SK-N-SH treated with all-trans-retinoic acid at 6 μM for 48 hours (cell line): Measurements from ENCODE around the gene LRP5.

ENCODE experiments used
- ATAC-seq: fragments of 200-7000 bp; cut with Tn5 transposase; 3 replicates; pipeline ENCODE4 v1.9.1; 2020; ENCODE audit warnings: mild to moderate bottlenecking, moderate library complexity
- ARNTL ChIP-seq: fragments of 450-650 bp; formaldehyde crosslinking; IDR thresholded peaks from 2 replicates; pipeline ENCODE4 v1.5.0; 2020; ENCODE audit warnings: low read depth, mild to moderate bottlenecking, moderate library complexity, borderline replicate concordance
- BACH2 ChIP-seq: fragments of 250-450 bp; sonication (Bioruptor Pico); IDR thresholded peaks from 2 replicates; pipeline ENCODE4 v1.9.0; 2021; ENCODE audit warnings: mild to moderate bottlenecking, borderline replicate concordance
- CSDC2 ChIP-seq: fragments of 250-450 bp; sonication (Bioruptor Pico); IDR thresholded peaks from 2 replicates; pipeline ENCODE4 v1.5.0; 2020; ENCODE audit warnings: mild to moderate bottlenecking, moderate library complexity
- CSRNP3 ChIP-seq: fragments of 250-450 bp; sonication (Bioruptor Pico); IDR thresholded peaks from 2 replicates; pipeline ENCODE4 v1.5.1; 2021; ENCODE audit warnings: mild to moderate bottlenecking, moderate library complexity
- ESRRG ChIP-seq: fragments of 250-450 bp; sonication (Bioruptor Pico); IDR thresholded peaks from 2 replicates; pipeline ENCODE4 v1.6.1; 2021; ENCODE audit warnings: mild to moderate bottlenecking
- GLIS3 ChIP-seq: fragments of 250-450 bp; sonication (Bioruptor Pico); IDR thresholded peaks from 2 replicates; pipeline ENCODE4 v1.5.0; 2020; ENCODE audit warnings: mild to moderate bottlenecking, moderate library complexity
- ISL1 ChIP-seq: fragments of 250-450 bp; sonication (Bioruptor Pico); IDR thresholded peaks from 2 replicates; pipeline ENCODE4 v2.1.2; 2022; ENCODE audit warnings: mild to moderate bottlenecking, moderate library complexity
- PATZ1 ChIP-seq: fragments of 250-450 bp; sonication (Bioruptor Pico); IDR thresholded peaks from 2 replicates; pipeline ENCODE4 v1.8.0; 2020; ENCODE audit warnings: mild to moderate bottlenecking, moderate library complexity, borderline replicate concordance
- PPARA ChIP-seq: fragments of 250-450 bp; sonication (Bioruptor Pico); IDR thresholded peaks from 2 replicates; pipeline ENCODE4 v1.5.0; 2020; ENCODE audit warnings: mild to moderate bottlenecking, borderline replicate concordance
- RARB ChIP-seq: fragments of 250-450 bp; sonication (Bioruptor Pico); IDR thresholded peaks from 2 replicates; pipeline ENCODE4 v1.8.0; 2021; ENCODE audit warnings: mild to moderate bottlenecking, moderate library complexity
- SNAI2 ChIP-seq: fragments of 250-450 bp; sonication (Bioruptor Pico); IDR thresholded peaks from 2 replicates; pipeline ENCODE4 v1.5.0; 2020; ENCODE audit warnings: mild to moderate bottlenecking, moderate library complexity
- TCF4 ChIP-seq: fragments of 250-450 bp; sonication (Bioruptor Pico); IDR thresholded peaks from 2 replicates; pipeline ENCODE4 v1.8.0; 2021; ENCODE audit warnings: mild to moderate bottlenecking, moderate library complexity, borderline replicate concordance
- TOX ChIP-seq: fragments of 250-450 bp; sonication (Bioruptor Pico); IDR thresholded peaks from 2 replicates; pipeline ENCODE4 v1.8.0; 2021; ENCODE audit warnings: mild to moderate bottlenecking, moderate library complexity, borderline replicate concordance
- TSHZ2 ChIP-seq: fragments of 250-450 bp; sonication (Bioruptor Pico); IDR thresholded peaks from 2 replicates; pipeline ENCODE4 v1.5.0; 2020; ENCODE audit warnings: mild to moderate bottlenecking, moderate library complexity
- ZC3H10 ChIP-seq: fragments of 250-450 bp; sonication (Bioruptor Pico); IDR thresholded peaks from 2 replicates; pipeline ENCODE4 v1.5.1; 2021; ENCODE audit warnings: mild to moderate bottlenecking, moderate library complexity
- ZFP3 ChIP-seq: fragments of 250-450 bp; sonication (Bioruptor Pico); IDR thresholded peaks from 2 replicates; pipeline ENCODE4 v1.5.0; 2020; ENCODE audit warnings: mild to moderate bottlenecking, moderate library complexity
- ZNF565 ChIP-seq: fragments of 450-650 bp; formaldehyde crosslinking; conservative IDR thresholded peaks from 2 replicates; pipeline ENCODE4 v1.5.0; 2020; ENCODE audit warnings: low read depth, mild to moderate bottlenecking, moderate library complexity
- ZNF70 ChIP-seq: fragments of 450-650 bp; formaldehyde crosslinking; IDR thresholded peaks from 2 replicates; pipeline ENCODE4 v1.5.0; 2020; ENCODE audit warnings: mild to moderate bottlenecking, moderate library complexity
- TF ChIP-seq, protein P1 (sequence below): fragments of 250-450 bp; sonication (Bioruptor Pico); IDR thresholded peaks from 2 replicates; pipeline ENCODE4 v1.8.0; 2021; ENCODE audit warnings: low read depth, mild to moderate bottlenecking, moderate library complexity, borderline replicate concordance

Gene LRP5

GRCh38 chr11:68300076-68300830 lies 12.1 kb upstream of the LRP5 start:
- TF ChIP-seq ZFP3 (no peak), CSDC2 (no peak), RARB (no peak), ZNF70 (CRISPR knock-in tag) (no peak), TCF4 (CRISPR knock-in tag) (no peak)
- TF ChIP-seq, all 23 proteins: peak for 0
- ATAC-seq = no peak

DNA sequence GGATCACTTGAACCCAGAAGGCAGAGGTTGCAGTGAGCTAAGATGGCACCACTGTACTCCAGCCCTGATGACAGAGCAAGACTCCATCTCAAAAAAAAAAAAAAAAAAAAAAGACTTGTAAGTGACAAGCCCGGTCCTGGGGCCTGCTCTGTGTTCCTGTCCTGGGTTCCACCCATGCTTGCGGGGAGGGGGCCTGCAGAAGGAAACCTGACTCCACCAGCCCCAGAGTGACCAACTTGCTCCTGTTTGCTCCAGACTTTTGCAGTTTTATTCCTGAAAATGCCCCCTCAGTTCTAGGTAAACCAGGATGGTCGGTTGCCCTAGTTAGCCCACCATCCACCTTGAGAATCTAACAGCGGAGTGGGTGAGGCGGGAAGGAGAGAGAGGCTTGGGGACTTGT lies 10.1 kb upstream of the LRP5 start:
- no peak for ATAC-seq
- TF ChIP-seq ZNF70 (CRISPR knock-in tag) = no peak
- TF ChIP-seq TOX (CRISPR knock-in tag) = no peak
- TF ChIP-seq ZC3H10 = no peak
- TF ChIP-seq TSHZ2 (CRISPR knock-in tag) = no peak
- no peak for TF ChIP-seq GLIS3 (CRISPR knock-in tag)
- TF ChIP-seq PATZ1 (CRISPR knock-in tag) = no peak
- TF ChIP-seq CSDC2 = no peak
- no peak for TF ChIP-seq ZNF565 (CRISPR knock-in tag)
- TF ChIP-seq, protein P1, sequence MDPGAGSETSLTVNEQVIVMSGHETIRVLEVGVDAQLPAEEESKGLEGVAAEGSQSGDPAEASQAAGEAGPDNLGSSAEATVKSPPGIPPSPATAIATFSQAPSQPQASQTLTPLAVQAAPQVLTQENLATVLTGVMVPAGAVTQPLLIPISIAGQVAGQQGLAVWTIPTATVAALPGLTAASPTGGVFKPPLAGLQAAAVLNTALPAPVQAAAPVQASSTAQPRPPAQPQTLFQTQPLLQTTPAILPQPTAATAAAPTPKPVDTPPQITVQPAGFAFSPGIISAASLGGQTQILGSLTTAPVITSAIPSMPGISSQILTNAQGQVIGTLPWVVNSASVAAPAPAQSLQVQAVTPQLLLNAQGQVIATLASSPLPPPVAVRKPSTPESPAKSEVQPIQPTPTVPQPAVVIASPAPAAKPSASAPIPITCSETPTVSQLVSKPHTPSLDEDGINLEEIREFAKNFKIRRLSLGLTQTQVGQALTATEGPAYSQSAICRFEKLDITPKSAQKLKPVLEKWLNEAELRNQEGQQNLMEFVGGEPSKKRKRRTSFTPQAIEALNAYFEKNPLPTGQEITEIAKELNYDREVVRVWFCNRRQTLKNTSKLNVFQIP (CRISPR knock-in tag) = no peak
- TF ChIP-seq BACH2 (CRISPR knock-in tag) = no peak
- TF ChIP-seq, all 23 proteins: peak for 0

GRCh38 chr11:68302670-68303069 lies 9.7 kb upstream of the LRP5 start:
- TF ChIP-seq PPARA (CRISPR knock-in tag) (no peak), GLIS3 (CRISPR knock-in tag) (no peak), CSRNP3 (CRISPR knock-in tag) (no peak), ZNF565 (CRISPR knock-in tag) (no peak), ESRRG (CRISPR knock-in tag) (no peak), ISL1 (CRISPR knock-in tag) (no peak), ZC3H10 (no peak), RARB (no peak), SNAI2 (CRISPR knock-in tag) (no peak), BACH2 (CRISPR knock-in tag) (no peak), ZFP3 (no peak), ZNF70 (CRISPR knock-in tag) (no peak), PATZ1 (CRISPR knock-in tag) (no peak), ARNTL (CRISPR knock-in tag) (no peak), TOX (CRISPR knock-in tag) (no peak)
- no peak for ATAC-seq
